GM23248 (cell line): ENCODE results near the gene TRIM28.

Experiments
- EZH2 ChIP-seq: fragments of 200-600 bp; sonication (generic); IDR thresholded peaks from 2 replicates; pipeline ENCODE4 v1.6.1; 2018; ENCODE audit warnings: antibody characterized with exemption, mild to moderate bottlenecking; ENCODE audit not compliant: insufficient read depth, poor library complexity, severe bottlenecking
- EZH2phosphoT487 ChIP-seq: fragments of 200-600 bp; sonication (generic); IDR thresholded peaks from 2 replicates; pipeline ENCODE4 v1.6.1; 2018; ENCODE audit warnings: antibody characterized with exemption, moderate library complexity, mild to moderate bottlenecking, low read depth; ENCODE audit not compliant: insufficient read depth

DNA sequence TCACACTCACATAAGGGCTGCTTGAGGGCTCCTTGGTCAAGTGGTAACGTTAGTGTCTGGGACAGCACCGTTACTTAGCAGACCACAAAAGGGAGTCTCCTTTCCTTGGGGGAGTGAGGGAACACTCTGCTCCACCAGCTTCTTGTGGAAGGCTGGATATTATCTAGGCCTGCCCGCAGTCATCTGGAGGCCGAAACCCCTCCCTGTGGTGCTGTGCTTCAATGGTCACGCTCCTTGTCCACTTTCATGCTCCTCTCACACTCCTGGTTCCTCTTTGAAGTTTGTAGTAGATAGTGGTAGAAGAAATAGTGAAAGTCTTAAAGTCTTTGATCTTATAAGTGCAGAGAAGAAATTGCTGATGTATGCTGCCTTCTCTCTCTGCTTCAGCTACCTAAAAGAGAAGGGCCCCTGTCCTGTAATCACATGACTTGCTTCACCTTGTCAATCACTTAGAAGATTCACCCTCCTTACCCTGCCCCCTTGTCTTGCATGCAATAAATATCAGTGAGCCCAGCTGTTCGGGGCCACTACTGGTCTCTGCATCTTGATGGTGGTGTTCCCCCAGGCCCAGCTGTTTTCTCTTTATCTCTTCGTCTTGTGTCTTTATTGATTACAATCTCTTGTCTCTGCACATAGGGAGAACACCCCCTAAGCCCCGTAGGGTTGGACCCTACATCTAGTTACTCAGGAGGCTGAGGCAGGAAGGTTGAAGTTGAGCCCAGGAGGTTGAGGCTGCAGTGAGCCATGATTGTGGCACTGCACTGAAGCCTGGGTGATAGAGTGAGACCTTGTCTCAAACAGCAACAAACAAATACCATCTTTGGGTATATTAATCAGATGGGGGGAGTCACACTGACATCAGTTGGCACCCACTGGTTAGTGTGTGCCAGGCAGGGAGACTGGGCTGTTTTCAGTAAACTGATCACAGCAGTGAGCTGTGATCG, 40.9 kb downstream of the TRIM28 start:
- TF ChIP-seq EZH2 (no peak), EZH2phosphoT487 (no peak)
